Glomerular endothelial cell (primary cell): ENCODE measurements around the gene BPIFB3. TPM values are rescaled to one million over a fixed set of nuclear protein-coding genes. Genes with fewer than 3 reads are reported as not detected.
"Not testable (repeated sequence)": the region's sequence is repeated elsewhere in the genome, so short reads cannot be mapped to it uniquely, and the experiment has no call there.

Experiments used
- DNase-seq: peaks from one replicate; pipeline ENCODE4 v3.0.0-alpha.2; 2011; ENCODE audit warnings: low read depth, low spot score; ENCODE audit errors: extremely low read depth
- total RNA-seq: library from RNA; depleted of rRNA; stranded (reverse); fragments of >200 nt; gene quantifications from 2 replicates; pipeline ENCODE4 v1.2.3, GENCODE V29; 2015

The BPIFB3 gene
- total RNA-seq, 1 donor from 2014 or later, result not detected

GRCh38 chr20:33027769-33028751 is 25.6 kb upstream of the BPIFB3 start:
- DNase-seq, result no peak

GRCh38 chr20:33028875-33029274 is 24.8 kb upstream of the BPIFB3 start:
- DNase-seq, result no peak

- DNase-seq, result no peak
These were observed 23.6 kb upstream of the BPIFB3 start for GRCh38 chr20:33030076-33030475.

- DNase-seq, result no peak
These were observed 23.1 kb upstream of the BPIFB3 start for GRCh38 chr20:33030569-33030968.

- no peak for DNase-seq
These were observed 22.2 kb upstream of the BPIFB3 start, which contains the start of gene BPIFB6 for GRCh38 chr20:33031531-33031930. Gene BPIFB6 (plus strand): TSS chr20:33031648. CDS start chr20:33031648, 0 bp downstream.

GRCh38 chr20:33032555-33032954 is 21.1 kb upstream of the BPIFB3 start:
- no peak for DNase-seq

- DNase-seq, result no peak
These were observed 20.3 kb upstream of the BPIFB3 start for GRCh38 chr20:33033381-33033780.

GRCh38 chr20:33034115-33034514 is 19.6 kb upstream of the BPIFB3 start:
- no peak for DNase-seq

GRCh38 chr20:33034901-33035492 is 18.7 kb upstream of the BPIFB3 start:
- DNase-seq, result no peak

GRCh38 chr20:33037456-33037855 is 16.2 kb upstream of the BPIFB3 start:
- DNase-seq, result no peak

- DNase-seq, result no peak
These were observed 15.5 kb upstream of the BPIFB3 start for GRCh38 chr20:33038243-33038642.

GRCh38 chr20:33042430-33042829 is 11.3 kb upstream of the BPIFB3 start:
- DNase-seq, result no peak

- no peak for DNase-seq
These were observed 10.5 kb upstream of the BPIFB3 start for GRCh38 chr20:33042983-33043730.

GRCh38 chr20:33043731-33044181 is 9.9 kb upstream of the BPIFB3 start:
- no peak for DNase-seq

GRCh38 chr20:33045129-33045721 is 8.5 kb upstream of the BPIFB3 start:
- not testable (repeated sequence) for DNase-seq

- DNase-seq, result no peak
These were observed 7.3 kb upstream of the BPIFB3 start for GRCh38 chr20:33046412-33046811.

GRCh38 chr20:33051333-33051732 is 2.4 kb upstream of the BPIFB3 start:
- DNase-seq, result no peak

- DNase-seq, result no peak
These were observed 678 bp downstream of the BPIFB3 start for GRCh38 chr20:33054381-33054780.

- no peak for DNase-seq
These were observed 1.1 kb downstream of the BPIFB3 start for GRCh38 chr20:33054791-33055190.

GRCh38 chr20:33059136-33059535 is 5.4 kb downstream of the BPIFB3 start:
- DNase-seq, result no peak
